Measurements from ENCODE around the gene DGKK.

Gene DGKK, protein sequence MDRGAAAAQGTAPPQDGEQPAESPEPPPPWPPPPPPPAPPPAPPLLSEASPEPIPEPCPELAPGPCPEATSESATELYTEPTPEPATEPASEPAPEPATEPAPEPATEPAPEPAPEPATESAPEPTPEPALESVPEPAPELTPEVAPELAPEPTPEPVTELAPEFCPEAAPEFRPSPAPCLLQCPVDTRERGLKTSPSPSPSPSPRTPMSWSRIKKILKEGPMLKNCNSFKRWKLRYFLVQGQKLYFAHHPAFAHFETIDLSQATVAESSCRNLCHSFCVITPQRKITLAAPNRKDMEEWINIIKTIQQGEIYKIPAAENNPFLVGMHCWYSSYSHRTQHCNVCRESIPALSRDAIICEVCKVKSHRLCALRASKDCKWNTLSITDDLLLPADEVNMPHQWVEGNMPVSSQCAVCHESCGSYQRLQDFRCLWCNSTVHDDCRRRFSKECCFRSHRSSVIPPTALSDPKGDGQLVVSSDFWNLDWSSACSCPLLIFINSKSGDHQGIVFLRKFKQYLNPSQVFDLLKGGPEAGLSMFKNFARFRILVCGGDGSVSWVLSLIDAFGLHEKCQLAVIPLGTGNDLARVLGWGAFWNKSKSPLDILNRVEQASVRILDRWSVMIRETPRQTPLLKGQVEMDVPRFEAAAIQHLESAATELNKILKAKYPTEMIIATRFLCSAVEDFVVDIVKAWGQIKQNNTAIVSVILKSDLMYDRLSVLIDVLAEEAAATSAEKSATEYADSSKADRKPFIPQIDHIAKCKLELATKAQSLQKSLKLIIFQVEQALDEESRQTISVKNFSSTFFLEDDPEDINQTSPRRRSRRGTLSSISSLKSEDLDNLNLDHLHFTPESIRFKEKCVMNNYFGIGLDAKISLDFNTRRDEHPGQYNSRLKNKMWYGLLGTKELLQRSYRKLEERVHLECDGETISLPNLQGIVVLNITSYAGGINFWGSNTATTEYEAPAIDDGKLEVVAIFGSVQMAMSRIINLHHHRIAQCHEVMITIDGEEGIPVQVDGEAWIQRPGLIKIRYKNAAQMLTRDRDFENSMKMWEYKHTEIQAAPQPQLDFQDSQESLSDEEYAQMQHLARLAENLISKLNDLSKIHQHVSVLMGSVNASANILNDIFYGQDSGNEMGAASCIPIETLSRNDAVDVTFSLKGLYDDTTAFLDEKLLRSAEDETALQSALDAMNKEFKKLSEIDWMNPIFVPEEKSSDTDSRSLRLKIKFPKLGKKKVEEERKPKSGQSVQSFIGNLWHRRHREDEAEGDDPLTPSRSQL

DNA sequence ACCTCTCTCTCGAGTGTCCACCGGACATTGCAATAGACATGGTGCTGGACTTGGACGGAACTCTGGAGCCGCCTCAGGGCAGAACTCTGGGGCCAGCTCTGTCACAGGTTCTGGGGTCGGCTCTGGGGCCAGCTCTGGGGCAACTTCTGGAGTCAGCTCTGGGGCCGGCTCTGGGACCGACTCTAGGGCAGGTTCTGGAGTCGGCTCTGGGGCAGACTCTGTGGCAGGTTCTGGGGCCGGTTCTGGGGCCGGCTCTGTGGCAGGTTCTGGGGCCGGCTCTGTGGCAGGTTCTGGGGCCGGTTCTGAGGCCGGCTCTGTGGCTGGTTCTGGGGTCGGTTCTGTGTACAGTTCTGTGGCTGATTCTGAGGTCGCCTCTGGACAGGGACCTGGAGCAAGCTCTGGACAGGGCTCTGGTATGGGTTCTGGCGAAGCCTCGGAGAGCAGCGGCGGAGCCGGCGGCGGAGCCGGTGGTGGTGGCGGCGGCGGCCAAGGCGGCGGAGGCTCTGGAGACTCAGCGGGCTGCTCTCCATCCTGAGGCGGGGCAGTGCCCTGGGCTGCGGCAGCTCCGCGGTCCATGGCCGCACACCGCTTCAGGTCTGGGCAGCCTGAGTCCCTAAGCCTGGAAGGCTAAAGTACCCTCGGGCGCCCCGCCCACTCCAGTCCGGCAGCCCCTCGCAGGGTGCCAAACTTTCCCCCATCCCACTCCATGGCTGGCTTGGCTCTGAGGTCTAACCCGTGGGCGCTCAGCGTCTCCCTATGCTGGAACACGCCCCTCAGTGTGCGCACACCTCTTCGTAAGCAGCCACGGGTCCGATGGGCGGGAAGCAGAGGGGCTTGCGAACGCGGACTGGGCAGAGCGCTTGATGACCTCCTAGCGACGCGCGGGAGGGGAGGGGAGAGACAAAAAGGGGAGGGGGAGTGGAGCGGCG is at the start of gene DGKK:
Gene DGKK, minus strand, starts transcription at position 723 of the 929 bp plus-strand sequence. Its CDS starts 147 bp downstream, at position 576.
- DNase-seq (ENCODE audit: low read depth in 2 of 2, low spot score in 1 of 2), result no peak

DNA sequence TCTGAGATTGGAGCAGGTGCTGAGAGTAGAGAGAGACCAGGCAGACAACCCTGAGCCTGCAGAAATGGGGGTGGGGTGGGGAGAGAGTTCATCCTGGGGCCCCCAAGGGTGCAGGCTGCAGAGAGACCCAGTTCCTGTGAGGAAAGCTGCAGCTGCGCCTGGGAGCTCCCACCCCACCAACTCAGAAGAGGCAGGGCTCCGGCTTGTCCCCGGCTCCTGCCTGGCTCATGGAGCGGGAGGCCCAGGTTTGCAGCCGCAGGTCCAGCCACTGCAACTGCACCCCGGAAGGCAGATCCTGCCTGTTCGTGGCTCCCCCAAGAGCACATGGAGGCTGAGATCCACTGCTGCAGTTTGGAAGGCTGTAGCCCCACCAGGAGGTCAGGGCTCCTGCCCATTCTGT is 44.2 kb upstream of the DGKK start:
- DNase-seq (ENCODE audit: low read depth in 2 of 2, low spot score in 1 of 2), result no peak

DNA sequence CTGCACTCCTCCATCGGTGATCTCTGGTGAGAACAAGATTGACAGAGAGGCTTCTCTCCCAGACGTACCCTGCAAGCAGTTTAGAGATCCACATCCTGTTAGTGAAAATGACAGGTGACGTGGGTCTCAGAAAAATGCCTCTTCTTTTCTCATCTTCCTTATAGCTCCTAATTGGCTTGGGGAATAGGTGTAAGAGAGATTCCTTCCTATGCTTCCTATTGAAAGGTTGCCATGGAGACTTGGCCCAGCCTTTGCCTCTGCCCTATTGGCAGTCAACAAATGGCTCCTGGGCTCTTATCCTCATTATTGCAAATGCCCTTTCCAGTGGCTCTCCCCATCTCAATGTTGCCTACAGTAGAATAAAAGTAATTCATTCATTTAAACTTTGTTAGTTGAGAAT is 26.5 kb upstream of the DGKK start:
- no peak for DNase-seq (ENCODE audit: low read depth in 2 of 2, low spot score in 1 of 2)

DNA sequence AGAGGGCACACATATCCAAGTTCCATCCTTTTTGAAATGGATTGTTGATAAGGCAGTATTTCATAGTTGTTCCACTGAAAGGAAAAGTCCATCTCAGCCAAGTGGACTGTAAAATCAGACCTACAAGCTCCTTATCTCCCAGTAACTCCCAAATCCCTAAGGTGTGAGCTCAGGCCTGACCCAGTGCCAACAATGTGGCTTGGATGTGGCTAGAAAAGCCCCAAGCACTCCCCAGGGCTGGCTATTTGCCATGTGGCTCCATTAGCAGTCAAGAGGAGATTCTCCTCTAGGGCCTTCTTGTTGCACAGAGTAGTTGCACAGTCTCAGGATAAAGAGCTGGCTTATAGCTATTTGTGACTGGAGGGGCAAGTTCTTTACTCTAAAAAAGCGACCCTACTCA is 25.0 kb upstream of the DGKK start:
- no peak for DNase-seq (ENCODE audit: low read depth in 2 of 2, low spot score in 1 of 2)

DNA sequence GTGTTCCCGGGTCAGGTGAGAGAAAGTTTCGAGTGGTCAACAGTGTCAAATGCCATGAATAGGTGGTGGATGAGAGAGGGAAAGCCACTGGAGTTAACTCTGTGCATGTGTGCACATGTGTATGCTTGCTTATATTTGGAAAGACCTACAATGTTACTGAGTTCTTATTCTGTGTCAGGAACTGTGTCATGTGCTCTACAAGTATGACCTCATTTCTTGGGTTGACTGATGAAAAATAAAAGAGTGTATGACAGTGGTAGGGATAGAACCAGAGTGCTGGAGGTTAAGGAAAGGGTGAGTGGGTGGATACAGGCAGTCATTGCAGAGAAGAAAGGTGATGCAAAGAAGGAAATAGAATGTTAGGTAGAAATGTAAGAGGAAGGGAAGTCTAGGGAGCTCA is 22.1 kb upstream of the DGKK start:
- no peak for DNase-seq (ENCODE audit: low read depth in 2 of 2, low spot score in 1 of 2)

DNA sequence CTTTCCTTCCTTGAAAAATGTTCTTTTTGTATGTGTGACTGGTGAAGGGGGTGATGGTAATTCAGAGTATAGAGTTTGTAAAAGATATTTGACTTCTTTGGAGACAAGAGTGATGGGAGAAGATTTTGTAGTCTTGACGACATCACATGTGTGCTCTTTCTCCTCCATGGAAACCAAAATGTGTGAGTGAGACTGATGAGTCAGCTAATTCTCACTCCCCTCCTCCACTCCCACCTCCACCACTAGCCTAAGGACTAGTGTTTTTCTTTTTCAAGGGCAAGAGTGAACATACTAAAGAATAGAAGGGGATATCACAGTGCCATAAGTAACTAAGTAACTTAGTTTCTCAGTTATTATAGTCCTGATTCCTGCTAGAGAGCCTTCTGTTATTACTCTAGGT is 14.0 kb upstream of the DGKK start:
- DNase-seq (ENCODE audit: low read depth in 2 of 2, low spot score in 1 of 2), result no peak

DNA sequence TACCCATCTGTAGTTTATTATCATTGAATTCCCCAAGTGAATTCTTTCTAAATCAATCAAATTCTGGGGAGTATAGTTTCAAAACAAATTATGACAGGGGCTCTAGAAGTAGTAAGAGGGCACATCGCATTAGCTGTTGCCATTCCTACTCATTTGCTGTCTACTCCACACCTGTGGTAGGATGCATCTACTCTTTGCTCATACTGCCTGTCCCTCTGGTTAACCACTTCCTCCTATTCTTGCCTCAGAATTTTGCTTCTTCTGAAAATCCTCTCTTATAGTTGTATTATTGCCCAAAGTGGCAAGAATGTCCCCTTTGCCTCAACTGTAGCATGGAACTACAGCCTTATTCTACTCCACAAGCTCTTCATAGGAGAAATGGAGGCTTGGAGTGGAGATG is 12.7 kb upstream of the DGKK start:
- DNase-seq (ENCODE audit: low read depth in 2 of 2, low spot score in 1 of 2), result no peak

DNA sequence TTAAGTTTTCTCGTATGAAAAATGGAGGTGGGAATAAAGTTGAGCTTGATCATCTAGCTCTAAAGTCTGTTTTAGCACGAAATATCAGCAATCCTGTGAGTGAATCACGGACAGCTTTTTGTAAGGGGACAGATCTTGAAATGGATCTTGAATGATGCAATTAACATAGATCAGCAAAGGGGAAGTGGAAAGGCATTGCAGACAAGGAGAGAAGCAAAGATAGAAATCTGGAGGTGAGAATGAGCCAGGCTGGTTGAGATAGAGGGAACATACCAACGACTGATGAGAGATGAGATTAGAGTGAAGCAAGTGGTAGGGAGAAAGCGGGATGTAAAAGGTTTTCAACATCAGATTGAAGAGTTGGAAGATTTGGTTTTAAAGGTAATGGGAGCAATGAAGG is 4.6 kb upstream of the DGKK start:
- no peak for DNase-seq (ENCODE audit: low read depth in 2 of 2, low spot score in 1 of 2)

DNA sequence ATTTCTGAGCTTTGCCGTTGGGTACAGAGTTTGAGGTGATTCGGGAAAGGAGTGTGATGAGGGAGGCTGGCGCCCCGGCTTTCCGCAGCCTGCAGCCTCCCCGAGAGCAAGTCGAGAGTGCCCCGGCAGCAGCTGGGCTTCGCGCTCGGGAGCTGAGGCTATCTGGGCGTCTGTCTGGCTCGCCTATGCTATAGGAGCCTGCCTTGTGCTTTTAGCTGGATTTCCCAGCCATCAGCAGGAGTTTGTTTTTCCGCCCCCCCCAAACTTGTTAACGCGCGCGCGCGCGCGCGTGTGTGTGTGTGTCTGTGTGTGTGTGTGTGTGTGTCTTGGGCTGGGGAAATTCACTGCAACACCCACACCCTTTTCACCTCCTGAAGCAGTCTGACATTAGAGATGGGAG is 765 bp upstream of the DGKK start:
- DNase-seq (ENCODE audit: low read depth in 2 of 2, low spot score in 1 of 2), result no peak

DNA sequence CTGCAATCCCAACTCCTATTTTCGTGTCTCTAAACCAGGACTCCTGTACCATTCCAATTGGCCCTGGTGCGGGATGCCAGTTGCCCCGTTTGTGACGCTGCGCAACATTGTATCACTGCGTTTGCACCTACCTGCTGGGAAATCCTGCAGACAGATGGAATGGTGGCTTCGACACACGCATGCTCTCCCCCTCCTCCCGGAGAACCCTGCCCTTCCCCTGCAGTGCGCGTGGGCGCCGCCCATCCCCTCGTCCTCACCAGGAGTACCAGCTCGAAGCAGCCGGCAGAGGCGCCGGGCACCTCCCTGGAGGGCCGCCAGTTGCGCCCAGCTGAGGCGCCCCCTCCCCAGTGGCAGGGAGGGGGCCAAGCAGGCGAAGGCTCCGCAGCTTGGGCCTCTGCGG is 1.4 kb downstream of the DGKK start:
- DNase-seq (ENCODE audit: low read depth in 2 of 2, low spot score in 1 of 2), result no peak

DNA sequence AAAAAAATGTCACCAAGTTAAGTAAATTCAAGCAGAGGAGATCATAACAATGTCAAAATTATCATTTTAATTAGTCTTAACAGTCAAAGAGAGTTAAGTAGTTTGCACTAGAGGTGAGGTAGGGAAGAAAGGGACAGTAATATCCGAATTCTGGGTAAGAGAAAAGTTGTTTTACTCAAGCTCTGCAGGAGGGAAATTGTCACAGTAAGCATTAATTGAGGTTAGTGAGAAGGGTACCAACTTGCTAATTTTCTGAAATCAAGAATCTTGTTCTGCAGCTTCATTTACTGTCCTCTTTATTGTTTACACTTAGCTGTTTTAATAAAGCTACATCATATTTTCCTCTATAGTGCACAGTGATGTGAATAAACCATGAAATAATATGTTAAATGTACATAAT is 11.0 kb downstream of the DGKK start:
- no peak for DNase-seq (ENCODE audit: low read depth in 2 of 2, low spot score in 1 of 2)

DNA sequence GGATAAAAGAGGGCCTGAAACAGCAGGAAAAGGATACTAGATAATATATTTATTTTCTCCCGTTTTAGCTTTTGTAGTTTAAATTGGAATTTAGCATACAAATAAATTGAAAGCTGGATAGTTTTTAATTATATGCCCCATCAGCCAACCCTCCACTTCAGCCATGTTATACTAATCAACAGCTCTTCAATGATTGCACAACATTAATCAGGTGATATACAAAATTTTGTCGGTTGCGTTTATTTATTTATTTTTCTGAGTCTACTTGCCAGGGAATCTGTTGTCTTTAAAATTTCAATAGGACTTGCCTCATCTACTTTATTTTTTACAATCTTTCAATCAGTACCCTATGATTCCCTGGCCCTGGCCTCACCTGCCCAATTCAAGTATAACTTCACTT is 12.1 kb downstream of the DGKK start:
- DNase-seq (ENCODE audit: low read depth in 2 of 2, low spot score in 1 of 2), result no peak

DNA sequence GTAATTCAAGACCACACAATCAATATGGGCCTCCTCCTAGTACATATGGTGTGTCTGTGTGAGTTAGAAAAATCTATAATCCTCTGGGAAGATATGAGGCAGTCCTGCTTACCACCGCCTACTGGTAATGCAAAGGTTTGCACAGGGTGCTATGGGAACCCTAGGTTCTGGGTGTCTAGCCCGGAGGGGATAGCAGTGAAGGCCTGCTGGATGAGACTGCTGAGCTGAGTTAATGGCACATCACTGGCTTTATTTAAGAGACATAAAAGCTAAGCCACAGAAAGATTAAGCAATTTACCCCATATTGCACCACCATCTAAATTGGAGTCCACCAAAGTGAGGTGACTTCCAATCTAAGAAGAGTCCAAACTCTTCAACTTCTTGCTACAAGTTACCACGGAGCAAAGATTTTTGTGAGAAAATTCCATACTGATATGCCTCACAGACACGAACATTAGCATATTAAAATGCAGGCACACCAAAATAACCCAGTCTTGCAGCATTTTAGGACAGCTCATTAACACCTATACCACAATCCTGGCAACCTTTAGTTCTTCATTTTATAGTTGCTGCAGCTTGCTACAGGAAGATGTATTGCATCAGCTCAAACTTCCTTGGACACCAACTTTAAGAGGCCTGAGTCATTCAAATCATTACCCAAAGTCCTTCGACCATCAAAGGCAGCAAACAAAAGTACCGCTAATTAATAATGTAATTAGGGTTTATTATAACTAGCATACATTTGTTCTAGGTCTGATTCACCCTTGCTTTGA is 13.7 kb downstream of the DGKK start:
- DNase-seq (ENCODE audit: low read depth in 2 of 2, low spot score in 1 of 2), result no peak

DNA sequence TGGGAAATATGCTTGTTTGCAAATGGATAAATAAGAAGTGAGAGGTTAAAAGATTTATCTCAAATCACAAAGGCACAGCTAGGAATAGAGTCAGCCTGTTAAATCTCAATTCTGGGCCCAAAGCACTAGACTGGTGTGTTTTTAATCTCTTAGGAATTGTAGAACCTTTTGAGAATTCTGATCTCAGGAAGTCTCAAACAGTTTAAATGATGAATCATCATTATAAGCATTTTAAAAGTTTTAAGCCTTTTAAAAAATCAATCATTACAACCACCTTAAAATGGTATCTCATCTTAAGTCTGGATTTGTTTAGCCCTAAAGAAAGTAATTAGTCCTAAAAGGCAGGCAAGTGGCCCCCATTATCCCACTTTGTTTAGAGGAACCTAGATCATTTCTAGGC is 17.8 kb downstream of the DGKK start:
- DNase-seq (ENCODE audit: low read depth in 2 of 2, low spot score in 1 of 2), result no peak

DNA sequence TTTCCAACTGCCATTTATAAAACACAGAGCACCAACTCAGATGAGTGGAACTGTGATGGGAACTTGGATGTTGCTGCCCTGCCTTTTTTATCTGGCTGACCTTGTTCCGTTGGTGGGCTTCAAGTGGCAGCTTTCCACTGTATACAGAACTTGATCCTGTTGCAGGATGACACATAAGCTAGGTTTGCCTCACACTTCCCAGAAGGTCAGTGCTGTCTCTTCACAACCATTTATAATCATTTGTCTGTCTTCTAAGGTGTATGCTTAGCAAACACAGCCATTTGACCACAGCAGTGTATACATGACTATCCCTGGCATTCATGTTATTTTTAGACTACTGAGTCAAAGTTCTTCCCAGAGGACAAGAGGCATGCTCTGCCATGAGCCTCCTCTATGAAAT is 20.3 kb downstream of the DGKK start:
- DNase-seq (ENCODE audit: low read depth in 2 of 2, low spot score in 1 of 2), result no peak

DNA sequence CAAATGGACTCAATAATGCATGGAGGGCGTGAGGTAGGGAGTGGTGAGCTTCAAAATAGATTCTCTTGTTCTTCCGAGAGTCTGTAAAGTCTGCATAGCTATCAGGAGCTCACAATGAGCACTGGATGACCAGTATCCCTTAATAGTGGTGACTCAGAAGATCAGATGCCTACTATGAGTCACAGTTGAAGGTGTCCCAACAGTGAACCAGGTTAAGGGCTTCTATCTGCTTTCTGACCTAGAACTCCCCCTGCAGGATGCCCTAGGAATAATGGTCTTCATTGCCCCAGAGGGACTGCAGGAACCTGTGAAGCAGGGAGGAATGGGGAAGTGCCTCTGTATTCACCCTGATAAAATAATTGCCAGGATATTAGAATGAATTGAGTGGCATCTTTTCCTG is 22.1 kb downstream of the DGKK start:
- DNase-seq (ENCODE audit: low read depth in 2 of 2, low spot score in 1 of 2), result no peak

DNA sequence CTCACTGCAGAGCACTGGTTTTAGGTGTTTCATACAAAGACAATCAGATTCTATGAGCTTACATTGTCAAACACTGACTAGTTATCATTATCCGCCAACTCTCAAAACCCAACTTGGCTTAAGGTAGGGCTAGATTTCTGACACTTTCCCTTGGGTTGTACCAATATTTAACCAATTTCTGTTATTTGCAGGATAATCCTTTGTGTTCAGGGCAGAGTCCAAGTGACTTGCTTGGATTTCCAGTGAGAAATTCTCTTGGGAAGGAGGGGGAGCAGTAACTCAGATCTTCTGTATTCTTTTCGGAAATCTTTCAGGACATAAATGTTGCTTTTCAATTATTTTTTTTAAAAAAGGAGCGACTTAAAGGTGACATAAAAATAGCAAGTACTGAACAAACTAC is 23.1 kb downstream of the DGKK start:
- DNase-seq (ENCODE audit: low read depth in 2 of 2, low spot score in 1 of 2), result no peak

DNA sequence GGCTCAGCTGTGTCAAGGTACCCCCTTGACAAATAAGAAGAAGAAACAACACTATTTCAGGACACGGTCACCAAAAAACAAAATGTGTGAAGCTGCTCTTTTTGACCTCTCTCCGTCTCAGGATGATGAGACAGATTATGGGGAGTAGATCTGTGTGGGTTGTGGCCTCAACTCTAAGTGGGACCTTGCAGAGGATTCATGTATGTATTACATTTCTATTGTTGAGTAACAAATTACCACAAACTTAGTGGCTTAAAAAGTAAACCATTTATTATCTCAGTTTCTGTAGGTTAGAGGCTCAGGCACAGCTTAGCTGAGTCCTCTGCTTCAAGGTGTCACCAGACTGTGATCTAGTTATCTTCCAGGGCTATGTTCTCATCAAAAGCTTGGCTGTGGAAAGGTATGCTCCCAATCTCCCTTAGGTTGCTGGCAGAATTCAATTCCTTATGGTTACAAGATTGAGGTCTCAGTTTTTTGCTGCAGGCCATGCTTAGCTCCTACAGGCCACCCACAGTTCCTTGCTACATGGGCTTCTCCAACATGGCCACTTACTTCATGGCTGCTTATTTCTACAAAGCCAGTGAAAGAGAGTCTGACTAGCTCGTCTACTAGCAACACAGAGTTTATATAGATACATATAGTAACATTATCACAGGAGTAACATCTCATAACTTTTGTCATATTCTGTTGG is 28.1 kb downstream of the DGKK start:
- no peak for DNase-seq (ENCODE audit: low read depth in 2 of 2, low spot score in 1 of 2)

DNA sequence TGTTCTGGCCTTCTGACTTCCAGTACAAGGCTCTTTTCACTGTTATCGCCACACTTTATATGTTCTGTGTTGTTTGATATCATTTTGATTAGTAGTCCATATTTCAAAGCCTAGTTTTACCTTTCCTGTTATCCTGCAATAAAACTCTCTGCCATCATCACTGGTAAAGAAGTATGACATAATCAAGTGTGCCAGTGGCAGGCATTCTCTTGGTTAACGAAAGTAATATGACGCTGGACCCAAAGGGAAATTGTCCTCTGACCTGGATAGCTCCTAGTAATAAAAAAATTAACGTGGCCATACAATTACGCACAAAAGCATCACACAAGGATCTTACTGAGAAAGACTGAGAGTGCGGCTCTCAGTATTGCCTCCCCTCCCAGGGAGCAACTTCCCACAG is 33.8 kb downstream of the DGKK start:
- DNase-seq (ENCODE audit: low read depth in 2 of 2, low spot score in 1 of 2), result no peak
